ENCODE results near the gene EFCAB14. TPM values are rescaled to one million over a fixed set of nuclear protein-coding genes. Genes with fewer than 3 reads are reported as not detected.

EFCAB14 gene
- total and polyA plus RNA-seq, 2 of the 8 experiments (the other 6 are each of a cell fraction or from before 2014, with no cell fraction given): 19.4 to 40.4 TPM

GRCh38 chr1:46649764-46650163, 69.2 kb downstream of the EFCAB14 start:
- FAIRE-seq (no peak), DNase-seq (ENCODE audit: low read depth in 1 of 2, low spot score in 2 of 2) (no peak)
- Histone ChIP-seq H3K79me2 (ENCODE audit: control insufficient read depth in 1 of 2, insufficient read depth in 2 of 2, low read length in 2 of 2) (no peaks in the 10 kb centered on the region), H3K4me3 (ENCODE audit: extremely low read depth in 1 of 4, insufficient read depth in 2 of 4, low read depth in 3 of 4, low read length in 4 of 4) (no peak overlapping the region), H3K23me2 (ENCODE audit: low read depth, low read length) (no peaks in the 10 kb centered on the region), H2AFZ (ENCODE audit: low read length) (no peak overlapping the region), H4K91ac (replicated peaks; ENCODE audit: insufficient read length, low read length) (no peak overlapping the region), H3K27ac (ENCODE audit: low read depth, low read length) (no peak overlapping the region), H3K56ac (replicated peaks; ENCODE audit: insufficient read length, low read depth, low read length) (no peak overlapping the region), H3K27me3 (replicated peaks in 1 of 4; ENCODE audit: control insufficient read depth in 3 of 4, extremely low read depth in 1 of 4, insufficient read depth in 3 of 4, low read length in 3 of 4) (no peaks in the 10 kb centered on the region), H4K20me1 (replicated peaks in 1 of 2; ENCODE audit: control insufficient read depth in 1 of 2, insufficient read depth in 2 of 2, low read length in 2 of 2) (no peaks in the 10 kb centered on the region), H3K23ac (ENCODE audit: insufficient read length) (no peak overlapping the region), H2BK5ac (ENCODE audit: low read depth, low read length) (no peak overlapping the region), H2BK120ac (replicated peaks; ENCODE audit: low read depth, low read length) (no peak overlapping the region), H3K9me3 (ENCODE audit: insufficient read depth in 2 of 2, low read depth in 1 of 2, low read length in 1 of 2) (no peaks in the 10 kb centered on the region), H3K36me3 (ENCODE audit: control insufficient read depth in 2 of 4, insufficient read depth in 4 of 4, low read length in 3 of 4) (peaks cover 0 to 38% (median 12%) of the 10 kb centered on the region in 4 experiments; a peak in 6 of 8 replicates), H3K9ac (replicated peaks in 1 of 4; ENCODE audit: extremely low read depth in 1 of 4, low read depth in 3 of 4, low read length in 3 of 4) (no peak overlapping the region), H3K4me2 (ENCODE audit: insufficient read depth in 1 of 2, low read depth in 2 of 2, low read length in 2 of 2) (no peak overlapping the region), H3K79me1 (ENCODE audit: low read depth, low read length) (no peaks in the 10 kb centered on the region), H2BK20ac (ENCODE audit: low read length) (no peak overlapping the region), H4K5ac (ENCODE audit: insufficient read length, low read depth, low read length) (no peak overlapping the region), H3K14ac (ENCODE audit: insufficient read length) (no peak overlapping the region), H3K4me1 (replicated peaks in 1 of 4; ENCODE audit: control insufficient read depth in 3 of 4, insufficient read depth in 4 of 4, low read length in 3 of 4) (no peaks in the 10 kb centered on the region), H2BK12ac (ENCODE audit: low read depth, low read length) (no peak overlapping the region), H3K18ac (ENCODE audit: extremely low read depth, low read length) (no peak overlapping the region), H2BK15ac (ENCODE audit: low read length) (no peak overlapping the region), H4K8ac (ENCODE audit: extremely low read depth, insufficient read depth, low read length) (no peak overlapping the region), H2AK5ac (ENCODE audit: low read depth, low read length) (no peak overlapping the region), H3K4ac (replicated peaks; ENCODE audit: insufficient read length, low read depth, low read length) (no peak overlapping the region)
- 79% methylated on average over 2 of the region's 2 CpGs; no CpG with 5 or more reads in 1 of the 2 experiments for WGBS, 2 experiments (ENCODE audit: extremely low coverage in 1 of 2, insufficient coverage in 1 of 2, insufficient read length in 1 of 2, insufficient replicate concordance in 2 of 2, low coverage in 1 of 2, low lambda C conversion rate in 2 of 2, missing lambda C conversion rate in 1 of 2)
- ChIA-PET POLR2A (ENCODE audit: partially characterized antibody) (interaction anchor here (0.9 to 1.1 kb wide), 3 partner anchors 9 to 52 kb away, joined by 3 to 4 read pairs (median 4); no protein-coding TSS in a partner anchor), CTCF (ENCODE audit: partially characterized antibody) (interaction anchor here (0.9 to 2.5 kb wide), 5 partner anchors 9 to 117 kb away, joined by 3 to 11 read pairs (median 3); no protein-coding TSS in a partner anchor)
- no peak for TF ChIP-seq RFX5 (IDR thresholded peaks at IDR 0.05; ENCODE audit: borderline replicate concordance, low read depth, low read length)
- no peak for TF ChIP-seq TBP (IDR thresholded peaks at IDR 0.05; ENCODE audit: low read depth, low read length)
- no peak for TF ChIP-seq EP300 (IDR thresholded peaks at IDR 0.05; ENCODE audit: borderline replicate concordance in 1 of 2, low read depth in 2 of 2, low read length in 2 of 2)
- no peak for TF ChIP-seq SIRT6 (IDR thresholded peaks at IDR 0.05; ENCODE audit: low read length)
- no peak for TF ChIP-seq RBBP5 (IDR thresholded peaks at IDR 0.05; ENCODE audit: borderline replicate concordance, low read depth, low read length)
- no peak for TF ChIP-seq JUN (IDR thresholded peaks at IDR 0.05; ENCODE audit: low read depth, low read length)
- no peak for TF ChIP-seq CBX5 (IDR thresholded peaks at IDR 0.05; ENCODE audit: low read depth, low read length)
- no peak for TF ChIP-seq NANOG (IDR thresholded peaks at IDR 0.05; ENCODE audit: insufficient read depth, low read depth, low read length, poor library complexity, severe bottlenecking)
- no peak for TF ChIP-seq SP1 (IDR thresholded peaks at IDR 0.05; ENCODE audit: low read depth, low read length)
- no peak for TF ChIP-seq KDM4A (IDR thresholded peaks at IDR 0.05; ENCODE audit: low read depth, low read length, severe bottlenecking)
- no peak for TF ChIP-seq RNF2 (IDR thresholded peaks at IDR 0.05; ENCODE audit: borderline replicate concordance, low read depth, low read length, missing control alignments, poor library complexity, severe bottlenecking)
- TF ChIP-seq ATF3 (IDR thresholded peaks at IDR 0.05; ENCODE audit: insufficient read depth, low read depth, low read length): no peak
- TF ChIP-seq EGR1 (IDR thresholded peaks at IDR 0.05; ENCODE audit: borderline replicate concordance, low read depth, low read length): no peak
